T-helper 2 cell treated with Interferon-gamma antibody and Interleukin-4, amounts not matched to agents 5 μg/mL and 100 μg/mL, for 36 hours (primary cell): ENCODE data around the gene INAFM1.
"Not testable (repeated sequence)": the region's sequence is repeated elsewhere in the genome, so short reads cannot be mapped to it uniquely, and the experiment has no call there.

Source experiments
- DNase-seq: peaks from one replicate; pipeline ENCODE4 v3.0.0; 2021; ENCODE audit warnings: low spot score
- H3K27ac Mint-ChIP-seq: one replicate; pipeline ENCODE4 v1.8.0; 2021; ENCODE audit warnings: mild to moderate bottlenecking, mixed read lengths
- H3K27me3 Mint-ChIP-seq: one replicate; pipeline ENCODE4 v1.8.0; 2021; ENCODE audit warnings: low read depth, mixed read lengths
- H3K36me3 Mint-ChIP-seq: one replicate; pipeline ENCODE4 v1.8.0; 2021; ENCODE audit warnings: low read depth, mixed read lengths
- H3K4me1 Mint-ChIP-seq: one replicate; pipeline ENCODE4 v1.8.0; 2021; ENCODE audit warnings: low read depth, mixed read lengths
- H3K4me3 Mint-ChIP-seq: one replicate; pipeline ENCODE4 v1.8.0; 2022; ENCODE audit warnings: mild to moderate bottlenecking, moderate library complexity, mixed read lengths
- H3K9me3 Mint-ChIP-seq: one replicate; pipeline ENCODE4 v1.8.0; 2021; ENCODE audit warnings: mixed read lengths

INAFM1 gene

GRCh38 chr19:47232422-47233211 lies 42.1 kb upstream of the INAFM1 start:
- peak; percentile 31 for DNase-seq
- Mint-ChIP-seq H3K4me3 (peak overlapping the region; percentile 69), H3K27ac (peak overlapping the region; percentile 76), H3K27me3 (peaks cover 4% of the 10 kb centered on the region), H3K4me1 (peaks cover 16% of the 10 kb centered on the region), H3K36me3 (no peaks in the 10 kb centered on the region), H3K9me3 (no peaks in the 10 kb centered on the region)

GRCh38 chr19:47236072-47236675 lies 38.5 kb upstream of the INAFM1 start:
- Mint-ChIP-seq H3K9me3 (no peaks in the 10 kb centered on the region), H3K4me3 (no peak overlapping the region), H3K27ac (no peak overlapping the region), H3K36me3 (no peaks in the 10 kb centered on the region), H3K27me3 (peaks cover 7% of the 10 kb centered on the region), H3K4me1 (peaks cover 22% of the 10 kb centered on the region)
- no peak for DNase-seq

- no peaks in the 10 kb centered on the region for H3K9me3 Mint-ChIP-seq
- peaks cover 7% of the 10 kb centered on the region for H3K27me3 Mint-ChIP-seq
- peak overlapping the region; percentile 72 for H3K4me3 Mint-ChIP-seq
- peaks cover 16% of the 10 kb centered on the region for H3K4me1 Mint-ChIP-seq
- H3K27ac Mint-ChIP-seq, result peak overlapping the region; percentile 75
- peaks cover 3% of the 10 kb centered on the region for H3K36me3 Mint-ChIP-seq
- DNase-seq, result no peak
These were observed 35.5 kb upstream of the INAFM1 start for GRCh38 chr19:47239152-47239551.

GRCh38 chr19:47239610-47240296 lies 34.9 kb upstream of the INAFM1 start:
- Mint-ChIP-seq H3K27ac (no peak overlapping the region), H3K4me3 (peak overlapping the region; percentile 18), H3K36me3 (peaks cover 3% of the 10 kb centered on the region), H3K9me3 (no peaks in the 10 kb centered on the region), H3K4me1 (peaks cover 19% of the 10 kb centered on the region), H3K27me3 (peaks cover 7% of the 10 kb centered on the region)
- DNase-seq, result peak; percentile 39

GRCh38 chr19:47240556-47240955 lies 34.1 kb upstream of the INAFM1 start:
- Mint-ChIP-seq H3K36me3 (peaks cover 3% of the 10 kb centered on the region), H3K4me1 (peaks cover 22% of the 10 kb centered on the region), H3K27ac (no peak overlapping the region), H3K27me3 (peaks cover 5% of the 10 kb centered on the region), H3K9me3 (no peaks in the 10 kb centered on the region), H3K4me3 (peak overlapping the region; percentile 37)
- DNase-seq, result no peak

GRCh38 chr19:47240996-47241918 lies 33.4 kb upstream of the INAFM1 start:
- peaks cover 4% of the 10 kb centered on the region for H3K27me3 Mint-ChIP-seq

GRCh38 chr19:47241919-47242577 lies 32.6 kb upstream of the INAFM1 start:
- Mint-ChIP-seq H3K27ac (no peak overlapping the region), H3K9me3 (no peaks in the 10 kb centered on the region), H3K4me1 (peaks cover 22% of the 10 kb centered on the region), H3K36me3 (peaks cover 3% of the 10 kb centered on the region), H3K4me3 (no peak overlapping the region), H3K27me3 (peaks cover 3% of the 10 kb centered on the region)
- no peak for DNase-seq

More at GRCh38 chr19:47240996-47241918, 33.4 kb upstream of the INAFM1 start:
- Mint-ChIP-seq H3K36me3 (peaks cover 3% of the 10 kb centered on the region), H3K4me3 (peak overlapping the region; percentile 37), H3K4me1 (peaks cover 22% of the 10 kb centered on the region), H3K9me3 (no peaks in the 10 kb centered on the region), H3K27ac (no peak overlapping the region)
- DNase-seq, result peak; percentile 73

GRCh38 chr19:47243364-47243775 lies 31.3 kb upstream of the INAFM1 start:
- no peaks in the 10 kb centered on the region for H3K9me3 Mint-ChIP-seq
- H3K4me3 Mint-ChIP-seq, result peak overlapping the region; percentile 86
- peaks cover 3% of the 10 kb centered on the region for H3K27me3 Mint-ChIP-seq
- peak overlapping the region; percentile 92 for H3K27ac Mint-ChIP-seq
- DNase-seq, result no peak
- peaks cover 3% of the 10 kb centered on the region for H3K36me3 Mint-ChIP-seq
- peaks cover 24% of the 10 kb centered on the region for H3K4me1 Mint-ChIP-seq

- H3K4me3 Mint-ChIP-seq, result peak overlapping the region; percentile 86
- DNase-seq, result peak; percentile 94
- H3K27ac Mint-ChIP-seq, result peak overlapping the region; percentile 92
- H3K9me3 Mint-ChIP-seq, result no peaks in the 10 kb centered on the region
- peaks cover 21% of the 10 kb centered on the region for H3K4me1 Mint-ChIP-seq
- H3K36me3 Mint-ChIP-seq, result peaks cover 3% of the 10 kb centered on the region
- H3K27me3 Mint-ChIP-seq, result peaks cover 3% of the 10 kb centered on the region
These were observed 30.7 kb upstream of the INAFM1 start for GRCh38 chr19:47243776-47244547.

- Mint-ChIP-seq H3K4me3 (no peak overlapping the region), H3K9me3 (no peaks in the 10 kb centered on the region), H3K27me3 (no peaks in the 10 kb centered on the region), H3K4me1 (peaks cover 16% of the 10 kb centered on the region), H3K27ac (peak overlapping the region; percentile 79), H3K36me3 (peaks cover 3% of the 10 kb centered on the region)
- peak; percentile 75 for DNase-seq
These were observed 27.2 kb upstream of the INAFM1 start for GRCh38 chr19:47247308-47247990.

- not testable (repeated sequence) for DNase-seq, H3K9me3 Mint-ChIP-seq, H3K4me3 Mint-ChIP-seq, H3K36me3 Mint-ChIP-seq, H3K27me3 Mint-ChIP-seq, H3K27ac Mint-ChIP-seq
- peaks cover 15% of the 10 kb centered on the region for H3K4me1 Mint-ChIP-seq
These were observed 21.7 kb upstream of the INAFM1 start for GRCh38 chr19:47253016-47253415.

GRCh38 chr19:47253467-47253881 lies 21.2 kb upstream of the INAFM1 start:
- DNase-seq, result no peak
- Mint-ChIP-seq H3K27ac (no peak overlapping the region), H3K27me3 (no peaks in the 10 kb centered on the region), H3K9me3 (no peaks in the 10 kb centered on the region), H3K4me1 (peaks cover 16% of the 10 kb centered on the region), H3K36me3 (peaks cover 10% of the 10 kb centered on the region), H3K4me3 (no peak overlapping the region)
